CD4-positive, alpha-beta T cell treated with Interleukin-17A for 1 hour (primary cell): Measurements from ENCODE around the gene LRRC37A2.
"Not testable (repeated sequence)": the region's sequence is repeated elsewhere in the genome, so short reads cannot be mapped to it uniquely, and the experiment has no call there.

ENCODE experiments used
- DNase-seq: peaks from one replicate; pipeline ENCODE4 v3.0.0-alpha.2; 2020

LRRC37A2 gene

GRCh38 chr17:46598344-46598931 lies 86.2 kb downstream of the LRRC37A2 start:
- DNase-seq = not testable (repeated sequence)

DNA sequence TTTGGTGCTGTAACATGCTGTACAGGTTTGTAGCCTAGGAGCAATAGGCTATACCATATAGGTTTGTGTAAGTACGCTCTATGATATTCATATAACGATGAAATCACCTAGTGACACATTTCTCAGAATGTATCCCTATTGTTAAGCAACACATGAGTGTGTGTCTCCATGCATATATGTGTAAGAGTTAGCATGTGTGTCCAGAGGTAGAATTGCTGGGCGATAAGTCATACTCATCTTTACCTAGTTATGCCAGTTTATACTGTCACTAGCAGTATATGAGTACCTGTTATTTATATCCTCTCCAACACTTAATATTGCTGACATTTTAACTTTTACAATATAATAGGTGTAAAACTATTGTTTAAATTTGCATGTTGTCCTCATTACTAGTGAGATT lies 88.5 kb downstream of the LRRC37A2 start:
- DNase-seq = not testable (repeated sequence)

- not testable (repeated sequence) for DNase-seq
Measured at GRCh38 chr17:46603125-46603524, 90.9 kb downstream of the LRRC37A2 start.
